GM12874 (cell line): ENCODE results near the gene KIT.

Source experiments
- CTCF ChIP-seq: IDR thresholded peaks from 2 replicates; pipeline ENCODE4 v1.5.1; 2011; ENCODE audit warnings: low read depth, mild to moderate bottlenecking, control low read depth, low read length, moderate library complexity; ENCODE audit not compliant: insufficient read depth

Gene KIT

DNA sequence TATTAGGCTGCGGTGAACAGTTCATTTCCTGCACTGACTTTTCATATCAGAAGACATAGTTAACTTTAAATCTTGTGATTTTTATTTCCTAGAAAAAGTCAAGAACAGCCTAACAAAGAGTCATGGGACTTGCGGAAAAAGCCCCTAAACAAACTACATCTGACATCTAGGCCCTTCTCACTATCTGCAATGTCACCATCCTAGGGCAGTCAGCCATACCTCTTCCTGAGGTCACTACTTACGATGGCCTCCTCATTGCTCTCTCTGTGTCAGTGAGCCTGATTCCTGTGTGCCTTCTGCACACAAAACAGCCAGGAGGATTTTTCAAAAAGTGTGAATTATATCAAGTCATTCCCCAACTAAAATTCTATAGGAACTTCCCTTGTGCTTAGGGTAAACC lies 22.4 kb upstream of the KIT start:
- no peak for TF ChIP-seq CTCF

GRCh38 chr4:54637325-54637724 lies 20.4 kb upstream of the KIT start:
- no peak for TF ChIP-seq CTCF

GRCh38 chr4:54643172-54643571 lies 14.6 kb upstream of the KIT start:
- no peak for TF ChIP-seq CTCF

GRCh38 chr4:54643958-54644751 lies 13.6 kb upstream of the KIT start:
- TF ChIP-seq CTCF = no peak

GRCh38 chr4:54645830-54646229 lies 11.9 kb upstream of the KIT start:
- TF ChIP-seq CTCF = no peak

- TF ChIP-seq CTCF = no peak
Observed at GRCh38 chr4:54647070-54647469, 10.7 kb upstream of the KIT start.

DNA sequence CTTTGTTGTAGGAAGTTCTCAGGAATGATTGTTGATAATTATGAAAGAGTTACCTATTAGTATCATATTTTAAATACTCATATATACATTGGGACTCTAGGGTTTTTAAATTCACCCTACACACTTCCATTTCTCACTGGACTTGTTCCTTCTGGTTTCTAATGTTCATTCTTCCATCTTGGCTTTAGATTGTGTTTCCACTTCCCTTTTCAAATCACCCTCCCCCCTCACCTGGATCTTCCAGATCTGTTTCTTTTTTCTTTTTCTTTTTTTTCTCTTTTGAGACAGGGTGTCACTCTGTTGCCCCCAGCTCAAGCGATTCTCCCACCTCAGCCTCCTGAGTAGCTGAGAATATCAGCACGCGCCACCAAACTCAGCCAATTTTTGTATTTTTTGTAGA lies 6.7 kb upstream of the KIT start:
- TF ChIP-seq CTCF = no peak
